HFF-Myc (cell line): ENCODE results near the gene ZNF48.

Experiments
- DNase-seq: peaks from one replicate; pipeline ENCODE4 v3.0.0-alpha.2; 2011; ENCODE audit warnings: low read depth; ENCODE audit errors: extremely low read depth
- H3K4me3 ChIP-seq: replicated peaks from 2 replicates; pipeline ENCODE4 v1.5.1; 2011; ENCODE audit warnings: low read depth, mild to moderate bottlenecking, control low read depth, low read length
- CTCF ChIP-seq: IDR thresholded peaks from 2 replicates; pipeline ENCODE4 v1.5.1; 2012; ENCODE audit warnings: mild to moderate bottlenecking, low read depth, low read length, control low read depth; ENCODE audit errors: missing control alignments

The ZNF48 gene

GRCh38 chr16:30449116-30449435, 53.9 kb downstream of the ZNF48 start:
- DNase-seq: no peak
- no peak overlapping the region for H3K4me3 ChIP-seq
- no peak for TF ChIP-seq CTCF
